Activated T-cell treated with anti-CD3 and anti-CD28 coated beads, Interleukin-2, amount 50 U/mL, for 4 hours (primary cell): ENCODE data around the gene SAP130. TPM values are rescaled to one million over a fixed set of nuclear protein-coding genes. Genes with fewer than 3 reads are reported as not detected.
A peak's percentile ranks its signal among the peaks of the same experiment; 100 is the strongest.

Source experiments
- ATAC-seq, 2 donors: fragments of 200-7000 bp; cut with Tn5 transposase; one replicate each; pipeline ENCODE4 v1.10.0; 2021
- DNase-seq: peaks from one replicate; pipeline ENCODE4 v3.0.0-alpha.2; 2020
- H3K27me3 Mint-ChIP-seq: one replicate; pipeline ENCODE4 v1.8.0; 2021; ENCODE audit warnings: low read depth, mixed read lengths
- H3K36me3 Mint-ChIP-seq: one replicate; pipeline ENCODE4 v1.8.0; 2022; ENCODE audit warnings: mixed read lengths; ENCODE audit not compliant: insufficient read depth
- H3K4me1 Mint-ChIP-seq: one replicate; pipeline ENCODE4 v1.8.0; 2021; ENCODE audit warnings: low read depth, mixed read lengths
- H3K4me3 Mint-ChIP-seq: one replicate; pipeline ENCODE4 v1.8.0; 2021; ENCODE audit warnings: mild to moderate bottlenecking, moderate library complexity, mixed read lengths
- H3K9me3 Mint-ChIP-seq: one replicate; pipeline ENCODE4 v1.8.0; 2021; ENCODE audit warnings: mixed read lengths
- total RNA-seq, 3 donors: library from RNA; stranded (reverse); gene quantifications; one replicate each; pipeline ENCODE4 v1.2.1, GENCODE V29; 2021

The SAP130 gene
- total RNA-seq, 3 donors from 2014 or later: 18.5 to 20.7 (median 20.2) TPM

- Mint-ChIP-seq H3K4me1 (no peaks in the 10 kb centered on the region), H3K27me3 (no peaks in the 10 kb centered on the region), H3K9me3 (no peaks in the 10 kb centered on the region), H3K36me3 (peaks cover 47% of the 10 kb centered on the region), H3K4me3 (no peak overlapping the region)
- DNase-seq (no peak), ATAC-seq (no peak)
Observed at GRCh38 chr2:127996160-127996559, 31.7 kb downstream of the SAP130 start.

GRCh38 chr2:127995725-127996124, 32.1 kb downstream of the SAP130 start:
- H3K36me3 Mint-ChIP-seq: peaks cover 47% of the 10 kb centered on the region
- no peak overlapping the region for H3K4me3 Mint-ChIP-seq
- no peaks in the 10 kb centered on the region for H3K27me3 Mint-ChIP-seq
- ATAC-seq (no peak), DNase-seq (no peak)
- H3K4me1 Mint-ChIP-seq: no peaks in the 10 kb centered on the region
- H3K9me3 Mint-ChIP-seq: no peaks in the 10 kb centered on the region

- Mint-ChIP-seq H3K4me1 (no peaks in the 10 kb centered on the region), H3K9me3 (no peaks in the 10 kb centered on the region), H3K4me3 (no peak overlapping the region), H3K27me3 (no peaks in the 10 kb centered on the region), H3K36me3 (peaks cover 34% of the 10 kb centered on the region)
- DNase-seq (no peak), ATAC-seq (no peak)
Observed at GRCh38 chr2:127993659-127994058, 34.2 kb downstream of the SAP130 start.

- no peaks in the 10 kb centered on the region for H3K9me3 Mint-ChIP-seq
- peaks cover 31% of the 10 kb centered on the region for H3K36me3 Mint-ChIP-seq
- DNase-seq: no peak
Observed at GRCh38 chr2:127991742-127992141, 36.1 kb downstream of the SAP130 start.

GRCh38 chr2:127986548-127987079, 41.2 kb downstream of the SAP130 start:
- Mint-ChIP-seq H3K4me1 (no peaks in the 10 kb centered on the region), H3K9me3 (no peaks in the 10 kb centered on the region), H3K27me3 (no peaks in the 10 kb centered on the region), H3K4me3 (no peak overlapping the region), H3K36me3 (peaks cover 39% of the 10 kb centered on the region)
- ATAC-seq (no peak), DNase-seq (no peak)

More at GRCh38 chr2:127991742-127992141, 36.1 kb downstream of the SAP130 start:
- Mint-ChIP-seq H3K4me1 (no peaks in the 10 kb centered on the region), H3K4me3 (no peak overlapping the region), H3K27me3 (no peaks in the 10 kb centered on the region)
- ATAC-seq: no peak

GRCh38 chr2:127985735-127986134, 42.1 kb downstream of the SAP130 start:
- no peak for ATAC-seq
- Mint-ChIP-seq H3K9me3 (no peaks in the 10 kb centered on the region), H3K36me3 (peaks cover 39% of the 10 kb centered on the region), H3K4me3 (no peak overlapping the region), H3K4me1 (no peaks in the 10 kb centered on the region), H3K27me3 (no peaks in the 10 kb centered on the region)
- no peak for DNase-seq

- ATAC-seq: peak in 1 of 2 donors; percentile 21
- no peak for DNase-seq
- no peaks in the 10 kb centered on the region for H3K9me3 Mint-ChIP-seq
- H3K36me3 Mint-ChIP-seq: peaks cover 40% of the 10 kb centered on the region
- no peaks in the 10 kb centered on the region for H3K27me3 Mint-ChIP-seq
- no peaks in the 10 kb centered on the region for H3K4me1 Mint-ChIP-seq
- no peak overlapping the region for H3K4me3 Mint-ChIP-seq
Observed at GRCh38 chr2:127985026-127985734, 42.7 kb downstream of the SAP130 start.

- no peak overlapping the region for H3K4me3 Mint-ChIP-seq
- ATAC-seq (no peak), DNase-seq (no peak)
- no peaks in the 10 kb centered on the region for H3K9me3 Mint-ChIP-seq
- peaks cover 42% of the 10 kb centered on the region for H3K36me3 Mint-ChIP-seq
- no peaks in the 10 kb centered on the region for H3K27me3 Mint-ChIP-seq
- H3K4me1 Mint-ChIP-seq: no peaks in the 10 kb centered on the region
Observed at GRCh38 chr2:127984551-127984950, 43.3 kb downstream of the SAP130 start.

- Mint-ChIP-seq H3K27me3 (no peaks in the 10 kb centered on the region), H3K36me3 (peaks cover 42% of the 10 kb centered on the region)
Observed at GRCh38 chr2:127969446-127969845, 58.4 kb downstream of the SAP130 start.

GRCh38 chr2:127968610-127969339, 59.1 kb downstream of the SAP130 start:
- no peak overlapping the region for H3K4me3 Mint-ChIP-seq
- DNase-seq (no peak), ATAC-seq (no peak)
- H3K9me3 Mint-ChIP-seq: no peaks in the 10 kb centered on the region
- H3K4me1 Mint-ChIP-seq: peaks cover 3% of the 10 kb centered on the region
- H3K36me3 Mint-ChIP-seq: peaks cover 40% of the 10 kb centered on the region
- H3K27me3 Mint-ChIP-seq: no peaks in the 10 kb centered on the region

More at GRCh38 chr2:127969446-127969845, 58.4 kb downstream of the SAP130 start:
- Mint-ChIP-seq H3K4me1 (peaks cover 3% of the 10 kb centered on the region), H3K4me3 (no peak overlapping the region), H3K9me3 (no peaks in the 10 kb centered on the region)
- no peak for ATAC-seq
- no peak for DNase-seq

- H3K36me3 Mint-ChIP-seq: peaks cover 30% of the 10 kb centered on the region
- H3K27me3 Mint-ChIP-seq: no peaks in the 10 kb centered on the region
- ATAC-seq (no peak), DNase-seq (no peak)
- H3K9me3 Mint-ChIP-seq: no peaks in the 10 kb centered on the region
- H3K4me3 Mint-ChIP-seq: no peak overlapping the region
- no peaks in the 10 kb centered on the region for H3K4me1 Mint-ChIP-seq
Observed at GRCh38 chr2:127961729-127962128, 66.1 kb downstream of the SAP130 start.

- no peaks in the 10 kb centered on the region for H3K27me3 Mint-ChIP-seq
- DNase-seq (no peak), ATAC-seq (no peak)
- peaks cover 27% of the 10 kb centered on the region for H3K36me3 Mint-ChIP-seq
- H3K4me3 Mint-ChIP-seq: no peak overlapping the region
- no peaks in the 10 kb centered on the region for H3K9me3 Mint-ChIP-seq
- H3K4me1 Mint-ChIP-seq: no peaks in the 10 kb centered on the region
Observed at GRCh38 chr2:127957240-127957639, 70.6 kb downstream of the SAP130 start.

GRCh38 chr2:127954857-127955256, 73.0 kb downstream of the SAP130 start:
- ATAC-seq: no peak
- DNase-seq: no peak
- H3K4me3 Mint-ChIP-seq: no peak overlapping the region
- no peaks in the 10 kb centered on the region for H3K9me3 Mint-ChIP-seq
- H3K27me3 Mint-ChIP-seq: no peaks in the 10 kb centered on the region
- H3K36me3 Mint-ChIP-seq: peaks cover 23% of the 10 kb centered on the region
- no peaks in the 10 kb centered on the region for H3K4me1 Mint-ChIP-seq

GRCh38 chr2:127953849-127954248, 74.0 kb downstream of the SAP130 start:
- no peak for ATAC-seq
- no peak for DNase-seq
- Mint-ChIP-seq H3K4me1 (no peaks in the 10 kb centered on the region), H3K27me3 (no peaks in the 10 kb centered on the region), H3K4me3 (no peak overlapping the region), H3K36me3 (peaks cover 22% of the 10 kb centered on the region), H3K9me3 (no peaks in the 10 kb centered on the region)
